Vagina (tissue), 2 donors: ENCODE data around the gene TFCP2L1. TPM values are rescaled to one million over a fixed set of nuclear protein-coding genes. Genes with fewer than 3 reads are reported as not detected.

Experiments
- DNase-seq, 2 donors: peaks; one replicate each; pipeline ENCODE4 v3.0.0-alpha.2; 2017; ENCODE audit errors: extremely low spot score in 2 of 2
- H3K27ac ChIP-seq: fragments of 200-600 bp; sonication (generic); one replicate; pipeline ENCODE4 v1.5.1; 2019
- H3K27me3 ChIP-seq: fragments of 200-600 bp; sonication (generic); one replicate; pipeline ENCODE4 v1.5.1; 2019
- H3K36me3 ChIP-seq, 2 donors: fragments of 200-600 bp; sonication (generic); one replicate each; pipeline ENCODE4 v1.5.1; 2017 to 2019
- H3K4me1 ChIP-seq: fragments of 200-600 bp; sonication (generic); one replicate; pipeline ENCODE4 v1.5.1; 2019
- H3K4me3 ChIP-seq, 2 donors: fragments of 200-600 bp; sonication (generic); 1 replicate in 1 of 2; 2 replicates in 1 of 2; pipeline ENCODE4 v1.5.1; 2016 to 2019
- H3K9me3 ChIP-seq: fragments of 200-600 bp; sonication (generic); one replicate; pipeline ENCODE4 v1.5.1; 2019
- POLR2A ChIP-seq, 2 donors: fragments of 450-650 bp; IDR thresholded peaks; one replicate each; pipeline ENCODE4 v1.6.1; 2017; ENCODE audit warnings: antibody characterized with exemption in 2 of 2, mild to moderate bottlenecking in 2 of 2, moderate library complexity in 2 of 2
- POLR2AphosphoS5 ChIP-seq, 2 donors: sonication (generic); formaldehyde crosslinking; IDR thresholded peaks; one replicate each; pipeline ENCODE4 v1.9.0; 2017; ENCODE audit warnings: antibody characterized with exemption in 2 of 2, mild to moderate bottlenecking in 2 of 2, low read depth in 1 of 2; ENCODE audit not compliant: insufficient read depth in 1 of 2
- intact Hi-C: fragments of 100-400 bp; cut with DNase I; formaldehyde crosslinking; loops from one replicate; pipeline ENCODE4 v1.15.1; 2023
- total RNA-seq: library from RNA; depleted of rRNA; stranded (reverse); fragments of >200 nt; gene quantifications from one replicate; pipeline ENCODE4 v1.2.3, GENCODE V29; 2016
- TF ChIP-seq, protein P1 (sequence below), 3 experiments: fragments of 450-650 bp in 2 of 3; fragments of 200-600 bp in 1 of 3; sonication (generic) in 1 of 3; IDR thresholded peaks; one replicate each; pipeline ENCODE4 v1.5.1; 2017 to 2019; ENCODE audit warnings: antibody characterized with exemption in 3 of 3, mild to moderate bottlenecking in 2 of 3, moderate library complexity in 2 of 3

TFCP2L1 gene
- total RNA-seq, 1 donor from 2014 or later = 32.7 TPM

DNA sequence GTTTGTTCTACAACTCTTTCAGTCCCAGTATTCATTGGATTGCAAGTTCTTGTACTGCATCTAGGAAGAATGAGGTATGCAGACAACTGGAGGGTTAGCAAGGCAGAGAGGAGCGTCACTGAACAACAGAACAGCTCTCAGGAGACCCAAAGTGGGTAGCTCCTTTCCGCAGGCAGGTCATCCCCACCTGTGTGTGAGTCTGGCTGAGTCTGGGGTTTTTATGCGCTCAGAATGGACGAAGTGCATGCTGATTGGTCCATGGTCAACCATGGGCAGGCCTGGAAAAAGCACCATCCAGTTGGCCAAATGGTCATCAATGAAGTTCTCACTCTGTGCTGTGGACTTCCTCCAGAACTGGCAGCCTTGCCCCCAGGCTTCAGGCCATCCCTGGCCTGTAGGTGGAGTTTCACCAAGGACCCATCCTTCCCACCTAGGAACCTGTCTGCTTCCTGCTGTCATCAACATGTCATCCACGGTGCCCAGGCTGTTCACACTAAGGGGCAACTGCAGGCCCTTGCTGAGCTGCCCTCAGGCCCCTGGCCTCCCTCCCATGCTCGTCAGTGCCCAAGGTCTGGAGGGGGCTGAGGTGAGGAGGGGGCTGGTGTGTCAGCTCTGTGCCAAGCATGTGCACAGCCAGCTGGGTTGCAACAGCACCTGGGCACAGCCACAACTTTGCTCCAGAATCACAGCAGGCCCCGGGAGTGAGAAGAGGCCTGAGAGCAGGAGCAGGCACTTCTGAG, 11.1 kb upstream of the TFCP2L1 start:
- H3K9me3 ChIP-seq = no peaks in the 10 kb centered on the region
- TF ChIP-seq POLR2AphosphoS5 (IDR thresholded peaks at IDR 0.05; ENCODE audit: insufficient read depth in 1 of 2, low read depth in 1 of 2) = no peak
- TF ChIP-seq, protein P1, sequence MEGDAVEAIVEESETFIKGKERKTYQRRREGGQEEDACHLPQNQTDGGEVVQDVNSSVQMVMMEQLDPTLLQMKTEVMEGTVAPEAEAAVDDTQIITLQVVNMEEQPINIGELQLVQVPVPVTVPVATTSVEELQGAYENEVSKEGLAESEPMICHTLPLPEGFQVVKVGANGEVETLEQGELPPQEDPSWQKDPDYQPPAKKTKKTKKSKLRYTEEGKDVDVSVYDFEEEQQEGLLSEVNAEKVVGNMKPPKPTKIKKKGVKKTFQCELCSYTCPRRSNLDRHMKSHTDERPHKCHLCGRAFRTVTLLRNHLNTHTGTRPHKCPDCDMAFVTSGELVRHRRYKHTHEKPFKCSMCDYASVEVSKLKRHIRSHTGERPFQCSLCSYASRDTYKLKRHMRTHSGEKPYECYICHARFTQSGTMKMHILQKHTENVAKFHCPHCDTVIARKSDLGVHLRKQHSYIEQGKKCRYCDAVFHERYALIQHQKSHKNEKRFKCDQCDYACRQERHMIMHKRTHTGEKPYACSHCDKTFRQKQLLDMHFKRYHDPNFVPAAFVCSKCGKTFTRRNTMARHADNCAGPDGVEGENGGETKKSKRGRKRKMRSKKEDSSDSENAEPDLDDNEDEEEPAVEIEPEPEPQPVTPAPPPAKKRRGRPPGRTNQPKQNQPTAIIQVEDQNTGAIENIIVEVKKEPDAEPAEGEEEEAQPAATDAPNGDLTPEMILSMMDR (IDR thresholded peaks at IDR 0.05) = no peak
- no peak for TF ChIP-seq POLR2A (IDR thresholded peaks at IDR 0.05)
- intact Hi-C loops = no loop called here
- no peak overlapping the region for H3K27ac ChIP-seq
- DNase-seq = peak in 1 of 2 donors; percentile 65
- H3K27me3 ChIP-seq = no peaks in the 10 kb centered on the region
- no peaks in the 10 kb centered on the region for H3K4me1 ChIP-seq
- H3K36me3 ChIP-seq = no peaks in the 10 kb centered on the region
- no peak overlapping the region for H3K4me3 ChIP-seq

DNA sequence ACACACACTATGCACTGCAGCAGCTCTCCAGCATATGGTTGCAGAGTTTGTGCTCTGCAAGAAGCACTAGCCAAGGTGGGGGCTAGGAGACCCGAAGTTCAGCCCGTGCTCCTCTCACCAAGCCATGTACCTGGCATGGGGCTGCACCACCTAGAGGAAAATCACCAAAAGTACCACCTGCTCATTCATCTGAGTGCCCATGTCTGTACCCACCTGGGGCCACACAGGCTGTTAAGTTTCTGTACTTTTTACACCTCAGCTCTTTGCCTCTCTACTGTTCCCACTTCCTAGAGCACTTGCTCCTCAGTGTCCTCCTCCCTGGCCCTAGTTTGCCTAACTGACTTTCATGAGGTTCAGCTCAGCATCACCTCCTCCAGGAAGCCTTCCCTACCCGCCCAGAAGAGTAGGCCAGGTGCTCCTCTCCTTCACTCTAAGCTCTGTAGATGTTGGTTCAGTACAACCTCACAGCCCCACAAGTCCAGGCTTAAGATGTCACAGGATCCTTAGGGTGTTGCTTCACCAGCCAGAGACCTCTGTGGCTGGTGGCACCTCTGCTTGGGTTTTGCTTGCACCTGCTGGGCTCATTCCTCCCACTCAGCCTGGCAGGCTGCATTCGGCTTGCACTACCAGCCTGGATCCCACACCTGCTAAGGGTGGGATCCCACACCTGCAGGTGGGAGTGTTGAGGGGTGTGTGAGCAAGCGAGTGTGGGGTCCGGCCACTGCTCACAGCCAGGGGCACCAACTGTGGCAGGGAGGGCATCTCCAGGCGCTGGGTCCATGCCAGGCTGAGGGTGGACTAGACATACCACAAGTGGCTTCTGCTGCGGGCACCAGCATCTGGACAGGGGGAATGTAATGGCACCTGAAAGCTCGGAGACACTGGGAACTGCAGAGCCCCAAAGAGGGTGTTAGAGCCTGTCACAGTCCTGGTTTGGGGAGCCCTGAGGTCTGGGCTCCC, 10.2 kb upstream of the TFCP2L1 start:
- no peak overlapping the region for H3K27ac ChIP-seq
- no peaks in the 10 kb centered on the region for H3K27me3 ChIP-seq
- H3K4me1 ChIP-seq = no peaks in the 10 kb centered on the region
- no peaks in the 10 kb centered on the region for H3K9me3 ChIP-seq
- no peaks in the 10 kb centered on the region for H3K36me3 ChIP-seq
- peak in 1 of 2 donors; percentile 75 for DNase-seq
- no peak overlapping the region for H3K4me3 ChIP-seq
- TF ChIP-seq, protein P1 (IDR thresholded peaks at IDR 0.05) = no peak
- TF ChIP-seq POLR2AphosphoS5 (IDR thresholded peaks at IDR 0.05; ENCODE audit: insufficient read depth in 1 of 2, low read depth in 1 of 2) (no peak), POLR2A (IDR thresholded peaks at IDR 0.05) (no peak)
- intact Hi-C loops = no loop called here

DNA sequence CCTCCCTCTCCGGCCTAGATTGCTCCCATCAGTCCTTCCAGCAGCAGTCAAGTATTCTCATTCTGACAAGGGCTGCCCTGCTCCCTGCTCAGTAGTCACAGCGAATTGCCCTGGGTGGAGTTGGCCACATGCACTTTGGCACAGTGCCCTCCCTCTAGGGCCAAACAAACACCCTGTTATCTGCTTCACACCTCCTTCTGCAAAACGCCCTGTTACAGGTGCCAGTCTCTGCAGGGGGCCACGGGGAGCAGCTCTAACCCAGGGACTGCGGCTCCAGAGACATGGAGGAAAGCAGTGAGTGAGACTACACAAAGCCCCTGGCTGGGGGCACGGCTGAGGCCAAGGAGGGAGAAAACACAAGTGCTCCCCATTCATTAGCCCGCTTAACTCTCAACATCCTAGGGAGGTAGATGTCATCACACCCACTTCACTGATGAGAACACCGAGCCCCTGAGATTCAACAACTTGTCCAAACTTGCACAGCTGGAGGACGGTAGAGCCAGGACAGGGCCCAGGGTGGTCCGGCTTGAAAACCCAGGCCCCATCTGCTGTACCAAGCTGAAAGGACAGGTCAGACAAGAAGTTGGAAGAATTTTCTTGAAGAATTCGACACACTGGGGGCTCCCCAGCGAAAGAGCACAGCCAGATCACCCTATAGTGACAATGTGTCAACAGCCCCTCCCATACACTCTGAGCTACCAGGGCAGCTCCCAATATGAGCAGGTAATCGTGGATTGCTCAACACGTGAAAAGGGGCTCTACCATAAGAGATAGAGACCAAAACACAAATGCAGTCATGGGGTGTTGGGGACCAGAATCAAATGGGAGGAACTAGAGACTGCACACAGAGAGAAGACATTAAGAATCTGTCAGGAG, 8.7 kb upstream of the TFCP2L1 start:
- intact Hi-C loops = no loop called here
- H3K9me3 ChIP-seq = no peaks in the 10 kb centered on the region
- TF ChIP-seq, protein P1 (IDR thresholded peaks at IDR 0.05) = no peak
- no peak for TF ChIP-seq POLR2A (IDR thresholded peaks at IDR 0.05)
- TF ChIP-seq POLR2AphosphoS5 (IDR thresholded peaks at IDR 0.05; ENCODE audit: insufficient read depth in 1 of 2, low read depth in 1 of 2) = no peak
- no peak overlapping the region for H3K4me3 ChIP-seq
- no peak overlapping the region for H3K27ac ChIP-seq
- H3K36me3 ChIP-seq = no peaks in the 10 kb centered on the region
- H3K4me1 ChIP-seq = no peaks in the 10 kb centered on the region
- DNase-seq = no peak
- H3K27me3 ChIP-seq = no peaks in the 10 kb centered on the region

DNA sequence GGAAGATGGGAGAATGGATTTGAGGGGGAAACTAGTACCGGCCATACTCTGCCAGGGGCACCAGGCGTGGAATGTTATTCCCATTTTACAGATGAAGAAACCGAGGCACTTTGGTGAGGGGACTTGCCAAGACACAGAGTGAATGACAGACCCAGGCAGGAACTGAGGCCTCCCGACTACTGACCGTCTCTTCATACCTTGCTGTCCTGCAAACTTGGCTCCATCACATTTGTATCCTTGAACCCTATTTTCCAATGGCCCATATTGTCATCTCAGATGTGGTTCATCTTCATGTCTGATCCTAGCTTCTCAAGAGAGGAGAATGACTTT, 6.2 kb upstream of the TFCP2L1 start:
- Histone ChIP-seq H3K4me1 (no peaks in the 10 kb centered on the region), H3K4me3 (no peak overlapping the region), H3K27me3 (no peaks in the 10 kb centered on the region), H3K27ac (no peak overlapping the region), H3K9me3 (no peaks in the 10 kb centered on the region), H3K36me3 (no peaks in the 10 kb centered on the region)
- intact Hi-C loops = no loop called here
- DNase-seq = no peak
- TF ChIP-seq POLR2AphosphoS5 (IDR thresholded peaks at IDR 0.05; ENCODE audit: insufficient read depth in 1 of 2, low read depth in 1 of 2) (no peak), POLR2A (IDR thresholded peaks at IDR 0.05) (no peak)

DNA sequence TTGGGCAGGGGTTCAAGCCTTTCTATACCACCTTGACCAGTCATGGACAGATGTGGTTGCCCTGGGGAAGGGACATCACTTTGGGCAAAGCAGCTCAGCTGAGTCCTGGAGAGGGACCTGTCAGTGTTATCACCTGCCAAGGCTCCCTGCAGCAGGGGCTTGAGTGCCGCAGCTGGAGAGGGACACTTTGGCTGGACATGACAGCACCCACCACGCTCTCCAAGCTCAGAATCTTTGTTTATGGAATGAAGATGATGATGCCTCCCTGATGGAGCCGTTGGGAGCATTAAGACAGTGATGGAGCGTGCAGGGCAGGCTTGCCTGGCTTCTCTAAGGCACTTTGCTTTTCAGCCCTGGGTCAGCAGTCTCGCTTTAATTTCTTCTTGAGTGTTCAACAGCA, 4.3 kb upstream of the TFCP2L1 start:
- Histone ChIP-seq H3K4me3 (no peak overlapping the region), H3K9me3 (no peaks in the 10 kb centered on the region), H3K36me3 (no peaks in the 10 kb centered on the region), H3K4me1 (peaks cover 6% of the 10 kb centered on the region), H3K27me3 (no peaks in the 10 kb centered on the region), H3K27ac (no peak overlapping the region)
- DNase-seq = no peak
- TF ChIP-seq POLR2AphosphoS5 (IDR thresholded peaks at IDR 0.05; ENCODE audit: insufficient read depth in 1 of 2, low read depth in 1 of 2) (no peak), POLR2A (IDR thresholded peaks at IDR 0.05) (no peak)
- TF ChIP-seq, protein P1 (IDR thresholded peaks at IDR 0.05) = no peak
- intact Hi-C loops = no loop called here
